Fibroblast of lung (primary cell): ENCODE data around the gene COX14.

Experiments used
- CTCF ChIP-seq, 2 donors: IDR thresholded peaks in 1 of 2; conservative IDR thresholded peaks in 1 of 2; 1 replicate in 1 of 2; 2 replicates in 1 of 2; pipeline ENCODE4 v1.5.1; 2011 to 2012; ENCODE audit warnings: low read length in 2 of 2, control low read depth in 1 of 2, inconsistent platforms in 1 of 2, low read depth in 1 of 2, mild to moderate bottlenecking in 1 of 2
- EZH2 ChIP-seq: IDR thresholded peaks from 2 replicates; pipeline ENCODE4 v1.5.1; 2012; ENCODE audit warnings: low read length, control low read depth, mild to moderate bottlenecking; ENCODE audit errors: missing control alignments

GRCh38 chr12:50109319-50109718, 2.7 kb upstream of the COX14 start:
- TF ChIP-seq CTCF (conservative IDR thresholded peaks at IDR 0.05 in 1 of 2, IDR thresholded peaks at IDR 0.05 in 1 of 2; ENCODE audit: low read depth in 1 of 2, low read length in 2 of 2) (no peak), EZH2 (no peak)
